K562 (cell line): ENCODE measurements around the gene PBX4. TPM values are rescaled to one million over a fixed set of nuclear protein-coding genes. Genes with fewer than 3 reads are reported as not detected.

Experiments used
- CCNT2 ChIP-seq: IDR thresholded peaks from 2 replicates; pipeline ENCODE4 v1.6.1; 2011; ENCODE audit warnings: borderline replicate concordance, low read depth, mild to moderate bottlenecking, moderate library complexity, mixed read lengths, low read length; ENCODE audit not compliant: insufficient read length; ENCODE audit errors: extremely low read depth
- FOS ChIP-seq: IDR thresholded peaks from 3 replicates; pipeline ENCODE4 v1.6.1; 2011; ENCODE audit not compliant: insufficient read length; ENCODE audit errors: extremely low read depth
- MTA3 ChIP-seq: fragments of 450-650 bp; formaldehyde crosslinking; IDR thresholded peaks from 2 replicates; pipeline ENCODE4 v1.6.1; 2017; ENCODE audit warnings: mild to moderate bottlenecking, borderline replicate concordance
- NFIC ChIP-seq: fragments of 450-650 bp; IDR thresholded peaks from 2 replicates; pipeline ENCODE4 v1.6.1; 2017; ENCODE audit warnings: mild to moderate bottlenecking, inconsistent platforms
- RBM25 ChIP-seq: fragments of 200-400 bp; formaldehyde crosslinking; IDR thresholded peaks from 2 replicates; pipeline ENCODE4 v1.6.1; 2018; ENCODE audit warnings: low read length, low read depth, moderate library complexity; ENCODE audit not compliant: severe bottlenecking
- RFX1 ChIP-seq: fragments of 450-650 bp; IDR thresholded peaks from 2 replicates; pipeline ENCODE4 v1.6.1; 2016; ENCODE audit warnings: mild to moderate bottlenecking, moderate library complexity
- SP2 ChIP-seq: IDR thresholded peaks from 2 replicates; pipeline ENCODE4 v1.6.1; 2011; ENCODE audit warnings: mild to moderate bottlenecking, low read depth, low read length, moderate library complexity; ENCODE audit not compliant: poor library complexity, severe bottlenecking; ENCODE audit errors: extremely low read depth
- TCF7 ChIP-seq: sonication (generic); IDR thresholded peaks from 2 replicates; pipeline ENCODE4 v1.6.1; 2016; ENCODE audit warnings: antibody characterized with exemption, borderline replicate concordance
- polyA plus RNA-seq, 8 experiments: library from polyadenylated mRNA; depleted of rRNA in 4 of 8; stranded (reverse) in 5 of 8; unstranded in 3 of 8; fragments of >200 nt; fragmentation: Nextera tagmentation in 2 of 8; fragmentation: Illumina TruSeq in 1 of 8; extraction: Ambion mirVana in 2 of 8; extraction: Trizol in 1 of 8; gene quantifications; 2 replicates each; pipeline versions ENCODE4 v1.2.1 to v1.2.3, GENCODE V29; 2011 to 2014; ENCODE audit warnings: inconsistent platforms in 1 of 8, missing spikeins in 1 of 8
- total RNA-seq, 7 experiments: library from RNA; depleted of rRNA in 6 of 7; stranded (reverse); fragments of >200 nt in 6 of 7; fragmentation: Illumina TruSeq in 2 of 7; extraction: Trizol in 2 of 7; gene quantifications; 2 replicates each; pipeline versions ENCODE4 v1.2.1 to v1.2.3, GENCODE V29; 2011 to 2021; ENCODE audit warnings: low replicate concordance in 1 of 7
- TF ChIP-seq, protein P1 (sequence below): fragments of 450-650 bp; IDR thresholded peaks from 2 replicates; pipeline ENCODE4 v1.6.1; 2016; ENCODE audit warnings: mild to moderate bottlenecking, moderate library complexity
- TF ChIP-seq, protein P2 (sequence below): fragments of 450-650 bp; formaldehyde crosslinking; IDR thresholded peaks from 2 replicates; pipeline ENCODE4 v1.4.0; 2020; ENCODE audit warnings: mild to moderate bottlenecking, moderate library complexity
- TF ChIP-seq, protein P3 (sequence below): fragments of 450-650 bp; IDR thresholded peaks from 2 replicates; pipeline ENCODE4 v1.6.1; 2016; ENCODE audit warnings: mild to moderate bottlenecking

PBX4 gene
- total and polyA plus RNA-seq, 9 of the 15 experiments (the other 6 are each of a cell fraction or from before 2014, with no cell fraction given) = 0.11 to 3.8 (median 1.6) TPM; not detected in 1

DNA sequence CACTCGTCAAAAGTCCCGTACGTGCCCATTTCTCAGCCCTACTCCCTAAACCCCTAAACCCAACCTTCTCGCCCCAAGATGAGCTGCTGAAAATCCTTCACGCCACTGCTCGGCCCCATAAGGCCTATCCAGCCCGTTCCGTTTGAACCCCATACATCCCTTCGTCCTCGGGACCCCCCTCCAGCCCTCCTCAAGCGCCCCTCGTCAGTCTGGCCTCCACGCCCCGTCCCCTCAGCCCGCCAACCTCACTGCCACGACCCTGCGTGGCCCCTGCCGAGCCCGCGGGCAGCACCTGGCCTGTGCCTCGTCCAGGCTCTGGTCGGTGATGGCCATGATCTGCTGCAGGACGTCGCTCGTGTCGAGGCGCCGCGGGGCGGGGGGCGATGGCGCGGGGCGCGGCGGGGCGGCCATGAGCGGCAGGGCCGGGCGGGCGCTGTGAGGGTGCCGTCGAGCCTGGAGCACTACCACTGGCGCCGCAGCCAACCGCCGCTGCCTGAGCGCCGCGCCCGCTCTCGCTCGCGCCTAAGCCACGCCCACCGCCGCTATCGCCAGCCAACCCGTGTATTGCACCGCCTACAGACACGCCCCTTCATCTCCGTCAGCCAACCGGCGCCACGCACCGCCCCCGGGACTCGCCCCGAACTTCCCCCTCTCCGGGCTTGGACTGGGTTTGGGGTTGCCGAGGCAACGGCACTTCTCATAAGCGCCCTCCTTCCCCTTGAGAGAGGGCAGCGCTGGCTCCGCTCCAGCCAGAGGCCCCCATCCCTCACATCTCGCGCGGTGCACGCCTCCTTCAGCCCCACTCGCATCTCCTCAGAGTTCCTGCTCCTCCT is at the start of gene PBX4 (continued):
- TF ChIP-seq, protein P1, sequence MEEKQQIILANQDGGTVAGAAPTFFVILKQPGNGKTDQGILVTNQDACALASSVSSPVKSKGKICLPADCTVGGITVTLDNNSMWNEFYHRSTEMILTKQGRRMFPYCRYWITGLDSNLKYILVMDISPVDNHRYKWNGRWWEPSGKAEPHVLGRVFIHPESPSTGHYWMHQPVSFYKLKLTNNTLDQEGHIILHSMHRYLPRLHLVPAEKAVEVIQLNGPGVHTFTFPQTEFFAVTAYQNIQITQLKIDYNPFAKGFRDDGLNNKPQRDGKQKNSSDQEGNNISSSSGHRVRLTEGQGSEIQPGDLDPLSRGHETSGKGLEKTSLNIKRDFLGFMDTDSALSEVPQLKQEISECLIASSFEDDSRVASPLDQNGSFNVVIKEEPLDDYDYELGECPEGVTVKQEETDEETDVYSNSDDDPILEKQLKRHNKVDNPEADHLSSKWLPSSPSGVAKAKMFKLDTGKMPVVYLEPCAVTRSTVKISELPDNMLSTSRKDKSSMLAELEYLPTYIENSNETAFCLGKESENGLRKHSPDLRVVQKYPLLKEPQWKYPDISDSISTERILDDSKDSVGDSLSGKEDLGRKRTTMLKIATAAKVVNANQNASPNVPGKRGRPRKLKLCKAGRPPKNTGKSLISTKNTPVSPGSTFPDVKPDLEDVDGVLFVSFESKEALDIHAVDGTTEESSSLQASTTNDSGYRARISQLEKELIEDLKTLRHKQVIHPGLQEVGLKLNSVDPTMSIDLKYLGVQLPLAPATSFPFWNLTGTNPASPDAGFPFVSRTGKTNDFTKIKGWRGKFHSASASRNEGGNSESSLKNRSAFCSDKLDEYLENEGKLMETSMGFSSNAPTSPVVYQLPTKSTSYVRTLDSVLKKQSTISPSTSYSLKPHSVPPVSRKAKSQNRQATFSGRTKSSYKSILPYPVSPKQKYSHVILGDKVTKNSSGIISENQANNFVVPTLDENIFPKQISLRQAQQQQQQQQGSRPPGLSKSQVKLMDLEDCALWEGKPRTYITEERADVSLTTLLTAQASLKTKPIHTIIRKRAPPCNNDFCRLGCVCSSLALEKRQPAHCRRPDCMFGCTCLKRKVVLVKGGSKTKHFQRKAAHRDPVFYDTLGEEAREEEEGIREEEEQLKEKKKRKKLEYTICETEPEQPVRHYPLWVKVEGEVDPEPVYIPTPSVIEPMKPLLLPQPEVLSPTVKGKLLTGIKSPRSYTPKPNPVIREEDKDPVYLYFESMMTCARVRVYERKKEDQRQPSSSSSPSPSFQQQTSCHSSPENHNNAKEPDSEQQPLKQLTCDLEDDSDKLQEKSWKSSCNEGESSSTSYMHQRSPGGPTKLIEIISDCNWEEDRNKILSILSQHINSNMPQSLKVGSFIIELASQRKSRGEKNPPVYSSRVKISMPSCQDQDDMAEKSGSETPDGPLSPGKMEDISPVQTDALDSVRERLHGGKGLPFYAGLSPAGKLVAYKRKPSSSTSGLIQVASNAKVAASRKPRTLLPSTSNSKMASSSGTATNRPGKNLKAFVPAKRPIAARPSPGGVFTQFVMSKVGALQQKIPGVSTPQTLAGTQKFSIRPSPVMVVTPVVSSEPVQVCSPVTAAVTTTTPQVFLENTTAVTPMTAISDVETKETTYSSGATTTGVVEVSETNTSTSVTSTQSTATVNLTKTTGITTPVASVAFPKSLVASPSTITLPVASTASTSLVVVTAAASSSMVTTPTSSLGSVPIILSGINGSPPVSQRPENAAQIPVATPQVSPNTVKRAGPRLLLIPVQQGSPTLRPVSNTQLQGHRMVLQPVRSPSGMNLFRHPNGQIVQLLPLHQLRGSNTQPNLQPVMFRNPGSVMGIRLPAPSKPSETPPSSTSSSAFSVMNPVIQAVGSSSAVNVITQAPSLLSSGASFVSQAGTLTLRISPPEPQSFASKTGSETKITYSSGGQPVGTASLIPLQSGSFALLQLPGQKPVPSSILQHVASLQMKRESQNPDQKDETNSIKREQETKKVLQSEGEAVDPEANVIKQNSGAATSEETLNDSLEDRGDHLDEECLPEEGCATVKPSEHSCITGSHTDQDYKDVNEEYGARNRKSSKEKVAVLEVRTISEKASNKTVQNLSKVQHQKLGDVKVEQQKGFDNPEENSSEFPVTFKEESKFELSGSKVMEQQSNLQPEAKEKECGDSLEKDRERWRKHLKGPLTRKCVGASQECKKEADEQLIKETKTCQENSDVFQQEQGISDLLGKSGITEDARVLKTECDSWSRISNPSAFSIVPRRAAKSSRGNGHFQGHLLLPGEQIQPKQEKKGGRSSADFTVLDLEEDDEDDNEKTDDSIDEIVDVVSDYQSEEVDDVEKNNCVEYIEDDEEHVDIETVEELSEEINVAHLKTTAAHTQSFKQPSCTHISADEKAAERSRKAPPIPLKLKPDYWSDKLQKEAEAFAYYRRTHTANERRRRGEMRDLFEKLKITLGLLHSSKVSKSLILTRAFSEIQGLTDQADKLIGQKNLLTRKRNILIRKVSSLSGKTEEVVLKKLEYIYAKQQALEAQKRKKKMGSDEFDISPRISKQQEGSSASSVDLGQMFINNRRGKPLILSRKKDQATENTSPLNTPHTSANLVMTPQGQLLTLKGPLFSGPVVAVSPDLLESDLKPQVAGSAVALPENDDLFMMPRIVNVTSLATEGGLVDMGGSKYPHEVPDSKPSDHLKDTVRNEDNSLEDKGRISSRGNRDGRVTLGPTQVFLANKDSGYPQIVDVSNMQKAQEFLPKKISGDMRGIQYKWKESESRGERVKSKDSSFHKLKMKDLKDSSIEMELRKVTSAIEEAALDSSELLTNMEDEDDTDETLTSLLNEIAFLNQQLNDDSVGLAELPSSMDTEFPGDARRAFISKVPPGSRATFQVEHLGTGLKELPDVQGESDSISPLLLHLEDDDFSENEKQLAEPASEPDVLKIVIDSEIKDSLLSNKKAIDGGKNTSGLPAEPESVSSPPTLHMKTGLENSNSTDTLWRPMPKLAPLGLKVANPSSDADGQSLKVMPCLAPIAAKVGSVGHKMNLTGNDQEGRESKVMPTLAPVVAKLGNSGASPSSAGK = peak; percentile 59; the same call in 1 of the 2 replicates
- no peak for TF ChIP-seq TCF7
- TF ChIP-seq, protein P2, sequence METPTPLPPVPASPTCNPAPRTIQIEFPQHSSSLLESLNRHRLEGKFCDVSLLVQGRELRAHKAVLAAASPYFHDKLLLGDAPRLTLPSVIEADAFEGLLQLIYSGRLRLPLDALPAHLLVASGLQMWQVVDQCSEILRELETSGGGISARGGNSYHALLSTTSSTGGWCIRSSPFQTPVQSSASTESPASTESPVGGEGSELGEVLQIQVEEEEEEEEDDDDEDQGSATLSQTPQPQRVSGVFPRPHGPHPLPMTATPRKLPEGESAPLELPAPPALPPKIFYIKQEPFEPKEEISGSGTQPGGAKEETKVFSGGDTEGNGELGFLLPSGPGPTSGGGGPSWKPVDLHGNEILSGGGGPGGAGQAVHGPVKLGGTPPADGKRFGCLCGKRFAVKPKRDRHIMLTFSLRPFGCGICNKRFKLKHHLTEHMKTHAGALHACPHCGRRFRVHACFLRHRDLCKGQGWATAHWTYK (CRISPR knock-in tag) = no peak
- peak; percentile 74 for TF ChIP-seq CCNT2
- TF ChIP-seq SP2 = peak; percentile 15
- peak; percentile 79 for TF ChIP-seq NFIC
- peak; percentile 22 for TF ChIP-seq FOS
- TF ChIP-seq, protein P3, sequence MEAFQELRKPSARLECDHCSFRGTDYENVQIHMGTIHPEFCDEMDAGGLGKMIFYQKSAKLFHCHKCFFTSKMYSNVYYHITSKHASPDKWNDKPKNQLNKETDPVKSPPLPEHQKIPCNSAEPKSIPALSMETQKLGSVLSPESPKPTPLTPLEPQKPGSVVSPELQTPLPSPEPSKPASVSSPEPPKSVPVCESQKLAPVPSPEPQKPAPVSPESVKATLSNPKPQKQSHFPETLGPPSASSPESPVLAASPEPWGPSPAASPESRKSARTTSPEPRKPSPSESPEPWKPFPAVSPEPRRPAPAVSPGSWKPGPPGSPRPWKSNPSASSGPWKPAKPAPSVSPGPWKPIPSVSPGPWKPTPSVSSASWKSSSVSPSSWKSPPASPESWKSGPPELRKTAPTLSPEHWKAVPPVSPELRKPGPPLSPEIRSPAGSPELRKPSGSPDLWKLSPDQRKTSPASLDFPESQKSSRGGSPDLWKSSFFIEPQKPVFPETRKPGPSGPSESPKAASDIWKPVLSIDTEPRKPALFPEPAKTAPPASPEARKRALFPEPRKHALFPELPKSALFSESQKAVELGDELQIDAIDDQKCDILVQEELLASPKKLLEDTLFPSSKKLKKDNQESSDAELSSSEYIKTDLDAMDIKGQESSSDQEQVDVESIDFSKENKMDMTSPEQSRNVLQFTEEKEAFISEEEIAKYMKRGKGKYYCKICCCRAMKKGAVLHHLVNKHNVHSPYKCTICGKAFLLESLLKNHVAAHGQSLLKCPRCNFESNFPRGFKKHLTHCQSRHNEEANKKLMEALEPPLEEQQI = no peak
- peak; percentile 68; the same call in 1 of the 2 replicates for TF ChIP-seq MTA3
- TF ChIP-seq RBM25 = peak; percentile 55
- TF ChIP-seq RFX1 = peak; percentile 95
